HG02870 (cell line): ENCODE results near the gene ZSCAN29.
A peak's percentile ranks its signal among the peaks of the same experiment; 100 is the strongest.

Source experiments
- ATAC-seq: cut with Tn5 transposase; IDR thresholded peaks from one replicate; pipeline ENCODE4 v1.9.1; 2021; ENCODE audit warnings: mild to moderate bottlenecking, moderate library complexity; ENCODE audit not compliant: unreplicated experiment

ZSCAN29 gene

DNA sequence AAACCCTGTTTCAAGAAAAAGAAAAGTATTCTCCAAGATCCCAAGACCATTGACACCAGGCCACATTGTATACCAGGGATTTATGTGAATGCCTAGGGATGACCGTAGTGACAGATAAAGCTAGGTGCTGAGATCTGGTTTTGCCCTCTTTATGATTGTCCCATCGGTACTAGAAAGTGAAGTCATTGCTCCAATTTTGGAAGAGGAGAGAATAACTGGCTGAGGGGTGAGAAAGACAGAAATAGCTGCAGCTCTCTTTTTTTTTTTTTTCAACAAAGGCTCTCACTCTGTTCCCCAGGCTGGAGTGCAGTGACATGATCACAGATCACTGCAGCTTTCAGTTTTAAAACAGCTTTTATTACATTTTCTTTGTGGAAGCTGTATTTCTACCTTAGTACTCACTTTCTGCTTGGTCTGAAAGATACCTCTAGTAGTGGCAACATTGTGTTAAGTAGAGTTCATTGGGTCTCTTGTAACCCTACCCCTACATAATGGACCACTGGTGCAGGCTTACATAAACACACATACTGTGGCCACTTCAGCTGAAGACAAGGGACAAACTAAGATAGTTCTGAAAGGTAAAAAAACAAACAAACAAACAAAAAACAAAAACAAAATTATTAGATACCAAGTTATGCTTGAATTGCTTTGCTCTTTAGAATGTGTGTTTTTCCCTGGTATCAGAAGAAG is 18.0 kb downstream of the ZSCAN29 start:
- ATAC-seq = no peak

DNA sequence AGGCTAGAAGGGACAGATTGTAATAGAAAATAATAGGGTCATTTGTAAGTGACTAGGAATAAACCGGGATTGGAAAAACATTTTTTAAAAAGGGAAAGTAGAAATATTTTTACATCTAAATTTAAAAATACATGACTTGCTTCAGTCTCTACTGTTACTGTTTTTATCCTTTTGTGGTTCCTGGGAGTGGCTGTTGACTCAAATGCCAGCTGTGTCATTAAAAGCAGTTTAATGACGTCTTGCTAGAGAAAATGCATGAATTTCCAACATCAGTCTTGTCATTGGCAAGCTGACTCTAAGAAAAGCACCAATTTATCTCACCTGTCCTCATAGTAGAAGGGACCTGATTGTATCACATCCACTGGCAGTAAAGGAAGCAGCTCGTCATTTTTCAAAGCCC is 23.7 kb downstream of the ZSCAN29 start:
- no peak for ATAC-seq

DNA sequence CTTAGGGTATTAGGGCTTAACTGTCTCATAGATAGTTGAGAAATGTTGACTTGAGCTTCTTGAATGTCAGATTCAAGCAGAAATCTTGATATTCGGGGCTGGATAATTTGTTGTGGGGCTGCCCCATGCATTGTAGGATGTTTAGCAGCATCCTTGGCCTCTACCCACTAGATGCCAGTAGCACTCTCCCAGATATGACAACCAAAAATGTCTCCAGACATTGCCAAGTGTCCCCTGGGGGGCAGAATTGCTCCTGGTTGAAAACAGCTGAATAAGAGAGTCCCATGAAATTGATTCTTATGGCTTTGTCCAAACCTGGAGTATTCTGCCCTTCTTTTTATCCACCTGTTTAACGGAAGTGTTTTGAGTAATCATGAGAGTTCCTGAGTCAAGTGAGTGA is 24.5 kb downstream of the ZSCAN29 start:
- ATAC-seq = no peak

DNA sequence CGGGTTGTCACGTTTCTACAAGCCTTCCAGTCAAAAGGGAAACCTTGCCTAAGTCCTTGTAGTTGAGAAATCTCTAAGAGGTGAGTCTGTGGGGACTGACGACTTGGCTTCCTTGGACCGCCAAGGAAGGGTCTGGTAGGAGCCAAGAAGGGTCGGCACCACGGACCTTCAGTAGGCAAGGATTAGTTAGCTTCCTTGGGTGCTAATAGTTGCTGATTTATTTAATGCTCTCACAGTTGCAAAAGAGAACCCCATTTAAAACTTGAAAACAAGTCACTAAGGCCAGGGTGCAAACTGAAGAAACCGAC is 40.1 kb downstream of the ZSCAN29 start:
- peak; percentile 13 for ATAC-seq

DNA sequence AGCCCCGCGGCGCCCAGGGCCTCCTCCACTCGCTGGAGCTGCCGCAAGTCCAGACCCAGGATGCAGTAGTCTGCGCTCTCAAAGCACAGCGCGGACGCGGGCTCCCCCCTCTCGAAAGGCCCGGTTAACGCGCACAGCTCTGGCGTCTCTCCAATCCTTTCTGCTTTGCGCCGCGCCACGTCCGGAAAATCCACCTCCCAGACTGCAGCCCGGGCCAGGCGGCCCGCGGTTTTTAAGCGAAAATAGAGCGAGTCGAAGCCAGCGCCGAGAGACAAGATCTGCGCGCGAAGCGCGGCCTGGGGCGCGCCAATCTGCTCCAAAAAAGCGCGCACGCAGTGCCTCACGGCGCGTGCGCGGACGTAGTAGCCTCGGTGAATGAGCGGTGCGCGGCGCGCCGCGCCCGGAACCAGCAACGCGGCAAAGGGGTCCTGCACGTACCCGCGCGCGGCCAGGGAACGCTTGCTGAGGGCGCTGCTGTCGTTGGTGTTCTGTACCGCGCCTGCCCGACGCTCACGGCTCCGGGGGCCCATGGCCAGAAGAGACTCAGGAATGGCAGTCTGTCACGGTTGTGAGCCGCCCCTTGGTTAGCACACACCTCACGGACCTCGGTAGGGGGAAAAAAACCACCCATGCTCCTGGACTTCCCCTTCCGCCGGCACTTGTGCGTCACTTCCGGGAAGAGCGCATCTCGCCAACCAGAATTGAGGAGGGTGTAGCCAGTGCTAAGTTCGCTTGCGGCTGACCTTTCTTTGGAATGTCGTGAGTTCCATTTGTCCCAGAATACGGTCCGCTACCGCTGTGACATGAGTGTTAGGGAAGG is 40.7 kb downstream of the ZSCAN29 start, which contains the start of gene LCMT2:
Gene LCMT2 (minus strand): TSS at position 614 of the 820 bp plus-strand sequence. CDS start 84 bp downstream, at position 530.
- ATAC-seq = peak; percentile 92

DNA sequence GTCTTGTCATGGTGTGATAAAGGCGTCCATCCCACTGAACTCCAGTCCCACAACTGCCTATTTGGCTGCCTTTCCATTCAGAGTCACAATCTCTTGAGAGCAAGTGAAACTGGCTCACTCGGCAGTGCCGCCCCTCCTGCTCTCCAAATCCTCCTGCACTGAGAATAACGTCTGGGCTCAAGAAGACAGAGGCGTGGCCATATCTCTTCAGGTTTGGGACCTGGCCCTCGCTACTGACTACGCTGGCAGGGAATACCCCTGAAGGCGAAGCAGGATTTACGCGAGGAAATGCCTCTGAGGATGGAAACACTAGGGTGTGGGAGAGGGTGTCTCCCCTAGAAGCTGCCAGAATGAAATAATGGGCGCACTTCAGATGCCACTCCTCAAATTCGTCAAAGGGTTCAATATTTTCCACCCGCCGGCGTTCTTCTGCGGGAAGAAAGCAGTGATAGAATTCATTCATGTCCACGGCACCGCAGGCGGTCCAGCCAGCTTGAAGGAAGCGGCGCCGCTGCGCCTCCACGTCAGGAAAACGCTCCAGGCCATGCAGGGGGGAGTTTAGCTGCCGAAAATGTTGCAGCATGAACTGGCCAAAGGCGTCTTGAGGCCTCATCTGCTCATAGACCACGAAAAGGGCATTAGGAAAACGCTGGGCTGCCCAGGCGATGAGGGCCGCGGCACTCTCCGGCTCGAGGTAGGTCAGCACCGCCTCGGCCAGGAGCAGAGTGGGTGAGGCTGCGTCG is 41.5 kb downstream of the ZSCAN29 start:
- no peak for ATAC-seq

DNA sequence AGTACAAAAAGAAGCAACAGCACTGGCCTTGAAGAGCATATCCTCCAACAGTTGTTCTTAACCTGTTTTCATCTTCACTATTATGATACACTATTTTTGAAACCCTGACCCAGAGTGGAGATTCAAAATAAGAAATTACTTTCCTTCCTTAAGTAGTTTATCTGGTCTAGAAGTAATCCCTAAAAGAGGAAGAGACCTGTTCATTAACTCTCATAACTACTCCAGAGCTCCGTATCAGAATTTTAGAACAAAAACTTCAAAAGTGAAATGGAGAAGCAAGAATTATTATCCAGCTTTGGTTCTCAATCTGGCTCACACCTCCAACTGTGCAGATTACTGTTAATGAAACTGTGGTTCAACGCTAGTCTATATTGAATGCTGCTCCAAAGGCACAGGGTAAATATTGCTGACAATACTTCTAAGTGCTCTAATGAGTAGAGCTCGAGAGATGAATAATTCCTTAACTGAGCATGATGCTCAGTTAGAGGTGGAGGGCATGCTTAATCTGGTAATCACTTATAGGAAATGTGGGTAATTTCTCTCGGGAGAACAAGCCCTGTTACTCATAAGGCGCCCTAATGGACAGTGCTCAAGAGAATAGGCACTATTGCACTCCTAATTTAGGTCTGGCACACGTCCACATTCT is 45.7 kb downstream of the ZSCAN29 start:
- ATAC-seq = no peak

DNA sequence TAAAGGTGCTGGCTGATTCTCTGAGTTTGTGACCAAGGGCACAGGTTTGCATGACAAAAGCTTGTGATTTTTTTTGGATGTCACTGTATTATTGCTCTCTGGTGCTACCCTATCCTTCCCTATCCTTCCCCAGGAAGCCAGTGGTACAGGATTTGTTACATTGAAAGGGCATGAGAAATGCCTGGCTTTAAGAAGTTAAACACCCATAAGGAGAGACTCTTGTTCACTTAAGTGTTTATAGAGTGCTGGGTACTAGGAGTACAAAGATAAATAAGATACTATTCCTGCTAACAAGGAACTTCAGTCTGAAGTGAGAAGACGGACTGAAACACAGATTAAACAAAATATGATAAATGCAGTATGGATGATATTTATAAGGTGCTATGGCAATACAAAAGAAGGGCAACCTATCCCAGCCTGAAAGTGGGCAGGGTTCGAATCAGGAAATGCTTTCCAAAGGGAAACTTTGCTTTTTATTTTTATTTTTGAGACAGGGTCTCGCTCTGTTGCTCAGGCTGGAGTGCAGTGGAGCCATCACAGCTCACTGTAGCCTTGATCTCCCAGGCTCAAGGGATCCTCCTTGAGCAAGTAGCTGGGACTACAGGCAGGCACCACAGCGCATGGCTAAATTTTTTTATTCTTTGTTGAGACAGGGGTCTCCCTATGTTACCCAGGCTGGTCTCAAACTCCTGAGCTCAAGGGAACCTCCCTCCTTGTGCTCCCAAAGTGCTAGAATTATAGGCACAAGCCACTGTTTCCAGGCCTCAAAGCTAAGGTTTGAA is 51.7 kb downstream of the ZSCAN29 start:
- no peak for ATAC-seq

DNA sequence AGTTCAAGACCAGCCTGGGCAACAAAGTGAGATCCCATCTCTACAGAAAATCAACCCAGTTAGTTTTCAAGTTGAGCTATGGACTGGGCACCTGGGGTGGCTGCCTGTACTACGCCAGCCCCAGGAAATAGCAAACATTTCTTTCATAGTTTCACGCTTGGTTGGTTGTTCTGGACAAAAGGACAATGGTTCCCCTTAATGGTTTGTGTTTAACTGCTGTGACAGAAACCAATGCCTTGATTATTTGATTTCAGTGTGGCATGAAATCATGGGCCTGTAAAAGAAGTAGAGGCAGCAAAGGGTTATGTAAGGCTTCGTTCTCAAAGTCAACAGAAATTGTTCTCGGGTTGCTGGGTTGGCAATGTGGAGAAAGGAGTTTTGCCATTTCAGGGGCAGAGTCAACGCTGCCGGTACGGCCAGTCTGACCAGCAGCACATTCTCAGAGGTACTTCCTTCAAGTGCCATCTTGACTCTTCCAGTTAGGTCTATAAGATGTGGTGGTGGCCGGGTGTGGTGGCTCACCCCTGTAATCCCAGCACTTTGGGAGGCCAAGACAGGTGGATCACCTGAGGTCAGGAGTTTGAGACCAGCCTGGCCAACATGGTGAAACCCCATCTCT is 53.2 kb downstream of the ZSCAN29 start:
- no peak for ATAC-seq

DNA sequence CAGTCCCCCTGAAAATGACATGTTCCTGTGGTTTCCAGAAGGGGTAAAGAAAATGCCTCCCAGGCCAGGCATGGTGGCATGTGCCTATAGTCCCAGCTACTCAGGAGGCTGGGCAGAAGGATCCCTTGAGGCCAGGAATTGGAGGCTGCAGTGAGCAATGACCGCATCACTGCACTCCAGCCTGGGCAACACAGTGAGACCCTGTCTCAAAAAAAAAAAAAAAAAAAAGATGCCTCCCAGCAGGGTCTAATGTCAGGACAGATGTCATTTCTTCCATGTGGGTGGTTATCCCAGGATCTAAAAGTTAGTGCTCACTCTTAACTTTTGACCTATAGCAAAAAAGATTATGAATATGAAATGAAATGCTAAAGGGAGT is 53.9 kb downstream of the ZSCAN29 start:
- ATAC-seq = no peak

DNA sequence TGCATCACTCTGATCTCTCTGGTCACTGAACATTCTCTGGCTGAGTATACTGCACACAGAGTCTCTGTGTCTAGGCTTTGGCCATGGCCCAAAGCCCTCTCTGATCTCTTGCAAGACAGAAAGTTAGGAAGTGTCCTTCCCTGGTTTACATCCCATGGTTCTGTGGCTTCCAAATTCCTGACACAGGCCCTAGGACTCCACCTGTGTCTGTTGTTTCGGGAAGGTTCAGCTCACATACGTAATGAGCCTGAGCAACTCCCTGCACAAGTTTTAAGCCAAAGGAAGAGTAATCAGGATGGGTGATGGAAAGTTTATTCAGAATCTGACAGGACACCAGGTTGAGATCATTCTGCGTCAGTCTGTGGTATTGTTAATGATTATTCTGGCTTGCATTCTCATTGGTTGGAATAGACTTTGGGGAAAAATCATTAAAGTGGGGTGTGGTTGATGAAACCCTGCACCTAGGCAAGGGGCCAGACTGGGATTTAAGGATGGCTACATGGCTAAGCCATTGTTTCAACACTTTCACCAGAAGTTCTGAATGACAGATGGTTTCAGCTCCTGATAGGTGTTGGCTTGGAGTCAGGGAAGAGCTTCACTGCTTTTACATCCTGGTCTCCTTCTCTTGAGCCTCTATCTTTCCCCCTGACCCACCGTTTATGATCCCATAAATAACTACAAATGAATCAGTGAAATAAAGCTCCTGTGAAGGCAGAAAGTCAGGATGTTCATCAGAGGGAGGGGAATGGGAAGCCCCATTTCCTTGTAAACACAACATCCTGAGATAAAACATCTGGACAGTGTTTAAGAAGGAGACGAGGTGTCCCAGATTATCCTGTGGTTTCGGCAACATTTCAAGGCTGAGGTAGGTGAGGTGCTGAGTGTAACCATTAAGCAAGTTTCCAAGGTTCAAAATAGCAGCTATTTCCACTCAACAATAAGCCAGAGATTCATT is 54.5 kb downstream of the ZSCAN29 start:
- ATAC-seq = no peak

DNA sequence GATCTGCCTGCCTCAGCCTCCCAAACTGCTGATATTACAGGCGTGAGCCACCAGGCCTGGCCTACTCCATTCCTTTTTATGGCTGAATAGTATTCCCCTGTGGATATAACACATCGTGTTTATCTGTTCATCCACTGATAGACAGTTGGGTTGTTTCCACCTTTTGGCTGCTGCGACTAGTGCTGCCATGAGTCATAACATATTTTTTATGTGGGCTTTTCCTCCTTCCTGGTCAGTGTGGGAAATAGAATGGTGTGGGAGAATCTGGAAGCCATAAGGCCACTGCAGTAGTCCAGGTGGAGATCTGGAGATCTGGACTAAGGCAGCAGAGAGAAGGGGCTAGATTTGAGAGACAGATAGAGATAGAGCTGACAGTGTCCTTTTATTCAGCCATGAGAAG is 56.7 kb downstream of the ZSCAN29 start:
- no peak for ATAC-seq

DNA sequence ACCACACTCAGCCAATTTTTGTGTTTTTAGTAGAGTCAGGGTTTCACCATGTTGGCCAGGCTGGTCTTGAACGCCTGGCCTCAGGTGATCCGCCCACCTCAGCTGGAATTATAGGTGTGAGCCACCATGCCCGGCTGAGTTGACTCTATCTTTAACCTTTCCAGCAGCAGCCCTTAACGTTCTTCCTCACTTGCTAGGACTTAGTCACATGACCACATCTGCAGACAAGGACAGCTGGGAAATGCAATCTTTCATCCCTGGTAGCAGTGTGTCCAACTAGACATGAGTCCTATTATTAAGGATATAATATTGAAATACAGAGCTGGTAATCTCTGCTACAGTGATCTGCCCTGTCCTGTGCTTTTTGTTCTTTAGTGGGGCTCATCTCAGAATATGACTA is 58.5 kb downstream of the ZSCAN29 start:
- no peak for ATAC-seq
